Karpas-422 (cell line): ENCODE measurements around the gene ASTN2. TPM values are rescaled to one million over a fixed set of nuclear protein-coding genes. Genes with fewer than 3 reads are reported as not detected.

Experiments used
- DNase-seq: peaks from one replicate; pipeline ENCODE4 v3.0.0-alpha.2; 2015
- H2AFZ ChIP-seq: fragments of 200-600 bp; sonication (generic); 2 replicates; pipeline ENCODE4 v1.6.1; 2014; ENCODE audit warnings: antibody characterized with exemption, low read length, mixed read lengths
- H3K27ac ChIP-seq: fragments of 200-600 bp; sonication (generic); 2 replicates; pipeline ENCODE4 v1.5.1; 2014; ENCODE audit warnings: mild to moderate bottlenecking, low read length, moderate library complexity
- H3K27me3 ChIP-seq: fragments of 200-600 bp; sonication (generic); 2 replicates; pipeline ENCODE4 v1.6.1; 2014; ENCODE audit warnings: low read length, mixed read lengths
- H3K36me3 ChIP-seq: fragments of 200-600 bp; sonication (generic); 2 replicates; pipeline ENCODE4 v1.6.1; 2014; ENCODE audit warnings: low read length, mixed read lengths; ENCODE audit not compliant: insufficient read depth
- H3K4me1 ChIP-seq: fragments of 200-600 bp; sonication (generic); 2 replicates; pipeline ENCODE4 v1.6.1; 2014; ENCODE audit warnings: mild to moderate bottlenecking, low read length, mixed read lengths
- H3K4me2 ChIP-seq: fragments of 200-600 bp; sonication (generic); 2 replicates; pipeline ENCODE4 v1.6.1; 2014; ENCODE audit warnings: low read length, low read depth, mild to moderate bottlenecking; ENCODE audit not compliant: poor library complexity, severe bottlenecking
- H3K4me3 ChIP-seq: fragments of 200-600 bp; sonication (generic); 2 replicates; pipeline ENCODE4 v1.5.1; 2014; ENCODE audit warnings: mild to moderate bottlenecking, antibody characterized with exemption, low read length, mixed read lengths
- H3K79me2 ChIP-seq: fragments of 200-600 bp; sonication (generic); 2 replicates; pipeline ENCODE4 v1.6.1; 2014; ENCODE audit warnings: mild to moderate bottlenecking, low read length, mixed read lengths
- H3K9ac ChIP-seq: fragments of 200-600 bp; sonication (generic); 2 replicates; pipeline ENCODE4 v1.6.0; 2014; ENCODE audit warnings: low read length
- H3K9me2 ChIP-seq: fragments of 200-600 bp; sonication (generic), shearing (Covaris generic); replicated peaks from 2 replicates; pipeline ENCODE4 v1.6.0; 2014; ENCODE audit warnings: mild to moderate bottlenecking, low read length, moderate library complexity; ENCODE audit not compliant: insufficient read depth
- H3K9me3 ChIP-seq: fragments of 300-700, 200-600 bp; sonication (generic); 2 replicates; pipeline ENCODE4 v1.6.1; 2014; ENCODE audit warnings: low read length, mixed read lengths
- H4K20me1 ChIP-seq: fragments of 200-600 bp; sonication (generic); 2 replicates; pipeline ENCODE4 v1.6.1; 2014; ENCODE audit warnings: mild to moderate bottlenecking, antibody characterized with exemption, low read length, low read depth; ENCODE audit not compliant: insufficient read depth
- total RNA-seq: library from RNA; depleted of rRNA; stranded (reverse); fragments of >200 nt; shearing (Covaris generic); gene quantifications from 2 replicates; pipeline ENCODE4 v1.2.3, GENCODE V29; 2014; ENCODE audit warnings: low replicate concordance

ASTN2 gene
- total RNA-seq, 1 experiment from 2014 or later = 5.3 TPM

- H3K4me2 ChIP-seq = no peak overlapping the region
- H3K4me1 ChIP-seq = peaks cover 52% of the 10 kb centered on the region
- H3K27ac ChIP-seq = no peak overlapping the region
- H3K79me2 ChIP-seq = no peaks in the 10 kb centered on the region
- DNase-seq = no peak
- no peaks in the 10 kb centered on the region for H3K9me2 ChIP-seq
- H4K20me1 ChIP-seq = no peaks in the 10 kb centered on the region
- H3K9ac ChIP-seq = no peak overlapping the region
- no peak overlapping the region for H3K4me3 ChIP-seq
- no peaks in the 10 kb centered on the region for H3K36me3 ChIP-seq
- H2AFZ ChIP-seq = no peak overlapping the region
- H3K27me3 ChIP-seq = no peaks in the 10 kb centered on the region
- no peaks in the 10 kb centered on the region for H3K9me3 ChIP-seq
These were observed 111.1 kb downstream of the ASTN2 start for GRCh38 chr9:117303643-117304230.

GRCh38 chr9:117302487-117302886 lies 112.4 kb downstream of the ASTN2 start:
- peaks cover 57% of the 10 kb centered on the region for H3K4me1 ChIP-seq
- no peaks in the 10 kb centered on the region for H3K9me2 ChIP-seq
- DNase-seq = no peak
- no peaks in the 10 kb centered on the region for H3K36me3 ChIP-seq
- H3K27ac ChIP-seq = no peak overlapping the region
- H2AFZ ChIP-seq = no peak overlapping the region
- no peak overlapping the region for H3K9ac ChIP-seq
- no peak overlapping the region for H3K4me2 ChIP-seq
- no peaks in the 10 kb centered on the region for H4K20me1 ChIP-seq
- H3K79me2 ChIP-seq = no peaks in the 10 kb centered on the region
- H3K9me3 ChIP-seq = no peaks in the 10 kb centered on the region
- no peak overlapping the region for H3K4me3 ChIP-seq
- no peaks in the 10 kb centered on the region for H3K27me3 ChIP-seq

DNA sequence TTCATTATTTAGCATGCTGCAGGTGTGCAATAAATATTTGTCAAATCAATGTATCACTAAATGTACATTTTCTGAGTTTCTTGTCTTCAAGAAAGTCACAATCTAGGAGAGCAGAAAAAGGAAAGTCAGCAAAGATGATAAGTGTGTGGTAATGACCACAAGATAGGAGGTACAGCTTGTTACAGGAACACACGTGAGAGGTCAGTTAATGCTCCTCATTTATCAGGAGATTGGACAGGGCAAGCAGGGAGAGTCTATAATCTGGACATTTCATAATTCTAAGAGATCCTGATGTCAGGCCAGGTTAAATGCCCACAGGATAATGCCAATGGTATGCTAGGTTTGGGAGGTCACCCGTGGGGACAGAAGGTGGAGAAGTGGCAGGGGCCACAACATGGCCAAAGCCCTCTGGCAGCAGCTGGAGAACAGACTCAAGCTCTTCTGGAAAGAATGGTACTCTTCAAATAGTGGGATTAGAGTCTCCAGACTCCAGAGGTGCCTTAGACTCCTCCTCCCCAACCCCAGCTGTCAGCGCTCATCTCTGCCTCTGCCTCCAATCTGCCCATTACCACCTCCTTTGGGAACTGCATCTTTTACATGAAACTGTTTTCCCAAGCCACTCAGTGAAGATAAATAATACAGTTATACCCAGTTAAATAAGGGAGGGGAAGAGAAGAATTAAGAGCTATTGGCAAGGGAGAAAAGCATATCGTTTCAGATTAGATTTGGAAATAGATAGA lies 114.3 kb downstream of the ASTN2 start:
- no peaks in the 10 kb centered on the region for H4K20me1 ChIP-seq

DNA sequence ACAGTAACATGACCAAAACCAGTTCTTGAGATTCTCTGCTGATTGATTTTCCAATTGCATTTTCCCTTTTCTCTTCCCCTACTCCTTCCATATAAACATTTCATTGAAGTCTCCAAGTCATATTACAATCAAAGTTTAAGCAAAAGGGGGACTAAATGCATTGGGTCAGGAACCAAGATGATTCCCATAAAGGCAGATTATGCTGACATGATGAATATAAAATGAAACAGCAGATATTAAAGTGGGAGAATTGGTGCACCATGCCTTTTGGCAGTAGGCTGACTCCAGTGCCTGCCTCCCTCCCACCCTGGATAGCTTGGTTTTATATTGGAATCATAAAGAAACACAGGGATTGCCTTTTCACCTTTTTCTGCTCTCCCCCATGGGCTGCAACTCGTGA lies 118.4 kb downstream of the ASTN2 start:
- Histone ChIP-seq H4K20me1 (no peaks in the 10 kb centered on the region), H3K27ac (no peak overlapping the region), H3K9ac (no peak overlapping the region), H3K9me3 (no peaks in the 10 kb centered on the region), H3K36me3 (no peaks in the 10 kb centered on the region), H3K4me1 (peaks cover 75% of the 10 kb centered on the region), H3K4me2 (no peak overlapping the region), H3K79me2 (no peaks in the 10 kb centered on the region), H3K4me3 (no peak overlapping the region), H3K9me2 (no peaks in the 10 kb centered on the region), H2AFZ (no peak overlapping the region), H3K27me3 (no peaks in the 10 kb centered on the region)
- DNase-seq = no peak

More for the DNA sequence above, 114.3 kb downstream of the ASTN2 start:
- no peak for DNase-seq
- Histone ChIP-seq H3K36me3 (no peaks in the 10 kb centered on the region), H2AFZ (no peak overlapping the region), H3K9me2 (no peaks in the 10 kb centered on the region), H3K4me2 (no peak overlapping the region), H3K27ac (no peak overlapping the region), H3K9me3 (no peaks in the 10 kb centered on the region), H3K9ac (no peak overlapping the region), H3K79me2 (no peaks in the 10 kb centered on the region), H3K4me3 (no peak overlapping the region), H3K4me1 (peaks cover 62% of the 10 kb centered on the region), H3K27me3 (no peaks in the 10 kb centered on the region)

DNA sequence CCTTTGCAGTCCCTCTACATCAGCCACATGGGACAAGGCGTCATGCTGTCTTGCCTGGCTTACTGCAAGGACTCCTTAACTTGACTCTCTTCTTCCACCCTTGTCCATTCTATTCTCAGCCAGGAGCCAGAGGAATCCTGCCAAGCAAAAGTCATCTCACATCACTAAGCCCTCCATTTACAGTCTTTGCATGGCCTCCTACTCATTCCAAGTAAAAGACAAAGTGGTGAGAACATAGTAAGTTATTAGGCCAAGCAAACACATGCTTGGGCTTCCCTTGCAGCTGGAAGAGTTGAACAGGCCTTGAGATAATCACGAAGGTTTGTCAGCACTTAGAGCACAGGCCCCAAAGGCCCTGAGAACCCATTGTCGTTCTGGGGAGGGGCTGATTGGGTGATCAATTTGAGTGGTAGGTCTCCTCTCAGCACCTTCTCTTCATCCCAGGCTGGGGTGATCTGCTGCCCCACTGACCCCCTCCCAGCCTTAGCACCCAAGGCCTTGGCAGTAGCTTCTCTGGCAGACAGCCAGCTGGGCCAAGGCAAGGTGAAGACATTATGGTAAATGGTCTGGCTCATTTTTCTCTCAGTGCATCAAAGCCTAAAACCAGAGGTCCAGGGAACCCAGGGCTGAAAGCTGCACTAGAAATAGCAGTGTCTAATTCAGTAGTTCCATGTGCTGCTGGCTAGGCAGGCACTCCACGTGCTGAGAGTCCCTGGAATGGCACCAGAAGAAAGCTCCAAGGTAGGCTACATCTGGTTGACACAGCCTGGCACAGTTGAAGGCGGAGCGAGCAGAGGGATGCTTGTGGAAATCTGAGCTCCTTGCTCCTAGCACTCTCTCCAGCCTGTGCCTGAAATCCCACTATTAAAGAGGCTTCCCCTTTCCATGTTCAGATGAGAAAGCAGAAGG lies 121.4 kb downstream of the ASTN2 start:
- H3K27ac ChIP-seq = no peak overlapping the region
- no peaks in the 10 kb centered on the region for H4K20me1 ChIP-seq
- no peaks in the 10 kb centered on the region for H3K36me3 ChIP-seq
- no peak for DNase-seq
- H3K4me2 ChIP-seq = no peak overlapping the region
- no peaks in the 10 kb centered on the region for H3K9me3 ChIP-seq
- no peaks in the 10 kb centered on the region for H3K27me3 ChIP-seq
- H3K4me3 ChIP-seq = no peak overlapping the region
- H3K4me1 ChIP-seq = peaks cover 75% of the 10 kb centered on the region
- H2AFZ ChIP-seq = no peak overlapping the region
- no peak overlapping the region for H3K9ac ChIP-seq
- H3K79me2 ChIP-seq = no peaks in the 10 kb centered on the region
- no peaks in the 10 kb centered on the region for H3K9me2 ChIP-seq

GRCh38 chr9:117290856-117291622 lies 123.8 kb downstream of the ASTN2 start:
- Histone ChIP-seq H3K9me2 (no peaks in the 10 kb centered on the region), H2AFZ (peak overlapping the region; percentile 77; the same call in 1 of the 2 replicates), H3K36me3 (no peaks in the 10 kb centered on the region), H4K20me1 (no peaks in the 10 kb centered on the region), H3K4me1 (peaks cover 78% of the 10 kb centered on the region), H3K79me2 (no peaks in the 10 kb centered on the region), H3K4me2 (peak overlapping the region; percentile 59), H3K27ac (peak overlapping the region; percentile 92), H3K9ac (peak overlapping the region; percentile 46), H3K4me3 (peak overlapping the region; percentile 17; the same call in 1 of the 2 replicates), H3K9me3 (no peaks in the 10 kb centered on the region), H3K27me3 (no peaks in the 10 kb centered on the region)
- DNase-seq = no peak

- Histone ChIP-seq H3K9me3 (no peaks in the 10 kb centered on the region), H3K36me3 (no peaks in the 10 kb centered on the region), H3K27me3 (no peaks in the 10 kb centered on the region), H4K20me1 (no peaks in the 10 kb centered on the region), H3K4me1 (peaks cover 85% of the 10 kb centered on the region), H3K4me3 (peak overlapping the region; percentile 17; the same call in 1 of the 2 replicates), H3K9ac (peak overlapping the region; percentile 46), H3K79me2 (no peaks in the 10 kb centered on the region), H2AFZ (peak overlapping the region; percentile 77), H3K9me2 (no peaks in the 10 kb centered on the region), H3K27ac (peak overlapping the region; percentile 92), H3K4me2 (peak overlapping the region; percentile 59)
- peak; percentile 83 for DNase-seq
These were observed 124.5 kb downstream of the ASTN2 start for GRCh38 chr9:117290306-117290840.
